ENCODE measurements around the gene HGF. TPM values are rescaled to one million over a fixed set of nuclear protein-coding genes. Genes with fewer than 3 reads are reported as not detected.

HGF gene
- total RNA-seq, 1 experiment from 2014 or later: not detected

DNA sequence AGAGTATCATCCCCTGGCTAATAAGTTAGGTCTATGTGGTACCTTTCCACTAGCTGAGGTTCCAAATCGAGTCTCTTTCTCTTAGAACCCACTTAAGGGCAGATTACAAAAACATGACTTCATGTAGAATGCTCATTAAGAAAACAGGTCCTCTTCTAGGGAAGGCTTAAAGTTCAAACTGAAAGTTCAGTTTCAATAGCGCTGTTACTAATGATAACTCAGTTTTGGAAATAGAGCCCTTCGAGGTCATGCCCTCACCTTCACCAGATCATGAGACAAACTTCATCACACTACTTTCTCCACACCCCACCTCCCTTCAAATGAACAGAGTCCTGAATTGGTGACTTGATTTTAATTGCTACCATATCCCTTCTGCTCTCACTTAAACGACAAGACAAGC, 26.2 kb downstream of the HGF start:
- H3K4me1 ChIP-seq: no peaks in the 10 kb centered on the region
- no peak overlapping the region for H3K4me3 ChIP-seq (ENCODE audit: low read depth, low read length)
- no peaks in the 10 kb centered on the region for H3K4me1 Mint-ChIP-seq (ENCODE audit: low read depth, unreplicated experiment)
- no peak overlapping the region for H3K4me3 Mint-ChIP-seq (ENCODE audit: unreplicated experiment)
- intact Hi-C loops (cut with micrococcal nuclease; ENCODE audit: unreplicated experiment): no loop called here
- ChIA-PET POLR2A (no interaction called here), CTCF (no interaction called here)
- no peak overlapping the region for H3K27ac Mint-ChIP-seq (ENCODE audit: unreplicated experiment)
- TF ChIP-seq, protein P1, sequence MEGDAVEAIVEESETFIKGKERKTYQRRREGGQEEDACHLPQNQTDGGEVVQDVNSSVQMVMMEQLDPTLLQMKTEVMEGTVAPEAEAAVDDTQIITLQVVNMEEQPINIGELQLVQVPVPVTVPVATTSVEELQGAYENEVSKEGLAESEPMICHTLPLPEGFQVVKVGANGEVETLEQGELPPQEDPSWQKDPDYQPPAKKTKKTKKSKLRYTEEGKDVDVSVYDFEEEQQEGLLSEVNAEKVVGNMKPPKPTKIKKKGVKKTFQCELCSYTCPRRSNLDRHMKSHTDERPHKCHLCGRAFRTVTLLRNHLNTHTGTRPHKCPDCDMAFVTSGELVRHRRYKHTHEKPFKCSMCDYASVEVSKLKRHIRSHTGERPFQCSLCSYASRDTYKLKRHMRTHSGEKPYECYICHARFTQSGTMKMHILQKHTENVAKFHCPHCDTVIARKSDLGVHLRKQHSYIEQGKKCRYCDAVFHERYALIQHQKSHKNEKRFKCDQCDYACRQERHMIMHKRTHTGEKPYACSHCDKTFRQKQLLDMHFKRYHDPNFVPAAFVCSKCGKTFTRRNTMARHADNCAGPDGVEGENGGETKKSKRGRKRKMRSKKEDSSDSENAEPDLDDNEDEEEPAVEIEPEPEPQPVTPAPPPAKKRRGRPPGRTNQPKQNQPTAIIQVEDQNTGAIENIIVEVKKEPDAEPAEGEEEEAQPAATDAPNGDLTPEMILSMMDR (IDR thresholded peaks at IDR 0.05; ENCODE audit: insufficient read depth in 1 of 2, low read depth in 1 of 2, low read length in 1 of 2, severe bottlenecking in 1 of 2, unreplicated experiment in 1 of 2): no peak
- H3K36me3 ChIP-seq (ENCODE audit: control insufficient read depth, insufficient read depth, low read length): no peaks in the 10 kb centered on the region
- H3K9me3 ChIP-seq: no peaks in the 10 kb centered on the region
- no peaks in the 10 kb centered on the region; the same call in 1 of the 2 replicates for H3K27me3 ChIP-seq (replicated peaks; ENCODE audit: control insufficient read depth, insufficient read depth, low read length)
- no peaks in the 10 kb centered on the region for H3K9me3 Mint-ChIP-seq (ENCODE audit: unreplicated experiment)
- peaks cover 18% of the 10 kb centered on the region for H3K27me3 Mint-ChIP-seq (ENCODE audit: insufficient read depth, unreplicated experiment)
- H3K36me3 Mint-ChIP-seq (ENCODE audit: insufficient read depth, unreplicated experiment): no peaks in the 10 kb centered on the region
- DNase-seq: no peak
- no TSS peak for BruUV-seq (replicated peaks)

DNA sequence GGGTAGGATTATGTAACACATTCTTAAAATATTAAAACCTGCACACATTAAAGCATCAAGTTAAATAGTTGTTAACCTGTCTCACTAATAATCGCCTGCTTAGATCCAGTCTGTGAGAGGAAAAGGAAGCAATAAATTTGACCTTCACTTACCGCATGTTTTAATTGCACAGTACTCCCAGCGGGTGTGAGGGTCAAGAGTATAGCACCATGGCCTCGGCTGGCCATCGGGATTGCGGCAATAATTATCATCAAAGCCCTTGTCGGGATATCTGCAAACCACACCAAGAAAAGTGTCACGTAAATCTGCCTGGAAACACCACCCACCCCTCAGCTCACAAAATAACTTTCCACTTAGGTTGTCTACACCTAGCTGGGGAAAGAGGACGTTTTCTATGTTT, 26.6 kb downstream of the HGF start:
- no peaks in the 10 kb centered on the region for H3K36me3 Mint-ChIP-seq (ENCODE audit: insufficient read depth, unreplicated experiment)
- H3K36me3 ChIP-seq (ENCODE audit: control insufficient read depth, insufficient read depth, low read length): no peaks in the 10 kb centered on the region
- no peak overlapping the region for H3K4me3 Mint-ChIP-seq (ENCODE audit: unreplicated experiment)
- intact Hi-C loops (cut with micrococcal nuclease; ENCODE audit: unreplicated experiment): no loop called here
- H3K27me3 ChIP-seq (replicated peaks; ENCODE audit: control insufficient read depth, insufficient read depth, low read length): no peaks in the 10 kb centered on the region; the same call in 1 of the 2 replicates
- no peak overlapping the region for H3K27ac Mint-ChIP-seq (ENCODE audit: unreplicated experiment)
- no peaks in the 10 kb centered on the region for H3K9me3 Mint-ChIP-seq (ENCODE audit: unreplicated experiment)
- peaks cover 18% of the 10 kb centered on the region for H3K27me3 Mint-ChIP-seq (ENCODE audit: insufficient read depth, unreplicated experiment)
- ChIA-PET POLR2A (no interaction called here), CTCF (no interaction called here)
- no peak overlapping the region for H3K4me3 ChIP-seq (ENCODE audit: low read depth, low read length)
- no peaks in the 10 kb centered on the region for H3K9me3 ChIP-seq
- no peaks in the 10 kb centered on the region for H3K4me1 Mint-ChIP-seq (ENCODE audit: low read depth, unreplicated experiment)
- TF ChIP-seq, protein P1 (IDR thresholded peaks at IDR 0.05; ENCODE audit: insufficient read depth in 1 of 2, low read depth in 1 of 2, low read length in 1 of 2, severe bottlenecking in 1 of 2, unreplicated experiment in 1 of 2): no peak
- DNase-seq: no peak
- no peaks in the 10 kb centered on the region for H3K4me1 ChIP-seq
- no TSS peak for BruUV-seq (replicated peaks)

DNA sequence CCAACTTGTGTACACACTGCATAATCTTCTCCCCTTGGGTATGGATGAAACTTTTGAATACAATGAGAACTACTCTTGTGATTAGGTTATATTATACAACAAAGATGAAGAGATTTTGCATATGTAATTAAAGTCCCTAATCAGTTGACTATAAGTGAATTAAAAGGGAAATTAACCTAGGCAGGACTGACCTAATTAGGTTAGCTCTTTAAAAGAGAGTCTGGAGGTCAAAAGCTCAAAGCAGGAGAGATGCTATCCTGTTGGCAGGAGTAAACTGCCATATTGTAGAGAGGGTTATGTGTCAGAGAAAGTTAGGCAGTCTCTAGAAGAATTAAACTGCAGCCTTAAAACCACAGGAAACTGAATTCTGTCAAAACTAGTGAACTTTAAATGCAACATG, 29.4 kb downstream of the HGF start:
- no peak overlapping the region for H3K4me3 ChIP-seq (ENCODE audit: low read depth, low read length)
- no TSS peak for BruUV-seq (replicated peaks)
- TF ChIP-seq, protein P1 (IDR thresholded peaks at IDR 0.05; ENCODE audit: insufficient read depth in 1 of 2, low read depth in 1 of 2, low read length in 1 of 2, severe bottlenecking in 1 of 2, unreplicated experiment in 1 of 2): no peak
- ChIA-PET CTCF (no interaction called here), POLR2A (no interaction called here)
- Mint-ChIP-seq H3K4me3 (ENCODE audit: unreplicated experiment) (no peak overlapping the region), H3K4me1 (ENCODE audit: low read depth, unreplicated experiment) (no peaks in the 10 kb centered on the region), H3K27me3 (ENCODE audit: insufficient read depth, unreplicated experiment) (peaks cover 21% of the 10 kb centered on the region), H3K36me3 (ENCODE audit: insufficient read depth, unreplicated experiment) (no peaks in the 10 kb centered on the region), H3K9me3 (ENCODE audit: unreplicated experiment) (no peaks in the 10 kb centered on the region), H3K27ac (ENCODE audit: unreplicated experiment) (no peak overlapping the region)
- H3K9me3 ChIP-seq: no peaks in the 10 kb centered on the region
- no peak for DNase-seq
- H3K36me3 ChIP-seq (ENCODE audit: control insufficient read depth, insufficient read depth, low read length): no peaks in the 10 kb centered on the region
- H3K4me1 ChIP-seq: no peaks in the 10 kb centered on the region
- intact Hi-C loops (cut with micrococcal nuclease; ENCODE audit: unreplicated experiment): no loop called here
- no peaks in the 10 kb centered on the region for H3K27me3 ChIP-seq (replicated peaks; ENCODE audit: control insufficient read depth, insufficient read depth, low read length)

All from Caco-2 (cell line).